ENCODE results near the gene TTF2.
"Not testable (repeated sequence)": the region's sequence is repeated elsewhere in the genome, so short reads cannot be mapped to it uniquely, and the experiment has no call there.

The TTF2 gene

DNA sequence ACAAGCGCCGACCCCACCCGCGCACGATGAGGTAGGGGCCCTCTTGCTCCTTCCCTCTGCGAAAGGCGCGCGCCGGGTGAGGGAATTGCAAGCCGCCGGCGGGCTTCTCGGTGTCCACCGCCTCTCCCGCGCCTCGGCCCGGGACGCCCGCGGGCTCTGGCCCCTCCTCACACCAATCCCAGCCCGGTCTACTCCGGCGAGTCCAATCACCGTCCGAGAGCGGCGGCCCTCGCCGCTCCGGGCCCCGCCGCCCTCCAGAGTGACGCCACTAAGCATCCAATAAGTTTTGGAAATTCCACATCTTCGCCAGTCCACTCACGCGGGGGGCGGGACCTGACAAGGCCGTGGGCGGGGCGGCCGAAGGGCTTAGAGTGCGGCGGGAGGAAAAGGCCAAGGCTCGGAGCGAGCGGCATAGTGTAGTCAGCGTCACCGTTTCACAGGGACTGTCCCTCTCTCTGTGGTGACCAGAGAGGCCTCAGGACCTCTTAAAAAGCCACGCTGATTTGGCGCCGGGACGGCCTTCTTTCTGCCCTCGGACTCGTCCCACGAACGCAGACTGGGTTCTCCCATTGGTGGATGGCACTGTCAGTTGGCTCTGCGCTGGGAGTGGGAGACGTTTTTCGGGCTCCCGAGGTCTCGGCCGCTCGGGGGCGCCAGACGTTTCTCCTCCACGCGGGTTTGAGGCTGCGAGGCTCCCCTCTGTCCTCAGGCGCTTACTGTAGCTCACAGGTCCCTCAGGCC lies 61.6 kb downstream of the TTF2 start, which contains the start of gene TRIM45:
Gene TRIM45, minus strand, starts transcription at position 161 of the 741 bp plus-strand sequence. CDS start 548 bp downstream, outside the sequence.
- DNase-seq (ENCODE audit: low spot score): peak; percentile 88

GRCh38 chr1:117122330-117123025 lies 62.4 kb downstream of the TTF2 start:
- DNase-seq (ENCODE audit: low spot score): no peak

- DNase-seq (ENCODE audit: low spot score): no peak
Measured at GRCh38 chr1:117123274-117123673, 63.1 kb downstream of the TTF2 start.

DNA sequence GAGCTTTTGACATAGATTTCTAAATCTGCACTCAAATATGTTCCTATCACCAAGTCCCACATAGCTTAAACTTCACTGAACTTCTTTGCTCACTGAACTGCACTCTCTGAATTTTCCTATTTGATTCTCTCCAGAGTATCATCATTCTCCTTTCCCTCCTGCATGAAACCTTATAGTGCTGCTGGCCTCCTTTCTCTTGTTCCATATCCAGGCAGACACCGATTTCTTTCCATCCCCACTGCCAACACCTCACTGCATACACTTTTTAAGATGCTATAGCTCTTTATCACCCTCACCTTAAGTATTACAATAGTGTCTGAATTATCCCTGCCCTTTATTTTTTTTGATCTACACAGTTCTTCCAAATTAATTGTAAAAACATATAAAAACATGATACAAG lies 64.5 kb downstream of the TTF2 start:
- no peak for DNase-seq (ENCODE audit: low spot score)

DNA sequence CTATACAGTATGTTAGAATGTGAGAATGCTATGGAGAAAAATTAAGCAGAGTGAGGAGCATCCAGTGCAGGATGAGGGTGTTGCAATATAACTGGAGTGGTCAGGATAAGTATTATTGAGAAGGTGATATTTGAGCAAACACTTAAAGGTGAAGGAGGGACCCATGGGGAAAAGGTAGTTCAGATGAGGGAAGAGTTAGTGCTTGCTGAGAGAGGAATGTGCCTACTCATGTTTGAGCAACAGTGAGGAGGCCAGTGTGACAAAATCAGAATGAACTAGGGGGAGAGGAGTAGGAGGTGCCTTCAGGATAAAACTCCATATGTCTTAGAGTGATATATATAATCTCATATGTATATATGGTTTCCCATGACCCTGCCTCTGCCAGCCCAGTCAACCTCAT lies 67.7 kb downstream of the TTF2 start:
- DNase-seq (ENCODE audit: low spot score): peak; percentile 35

DNA sequence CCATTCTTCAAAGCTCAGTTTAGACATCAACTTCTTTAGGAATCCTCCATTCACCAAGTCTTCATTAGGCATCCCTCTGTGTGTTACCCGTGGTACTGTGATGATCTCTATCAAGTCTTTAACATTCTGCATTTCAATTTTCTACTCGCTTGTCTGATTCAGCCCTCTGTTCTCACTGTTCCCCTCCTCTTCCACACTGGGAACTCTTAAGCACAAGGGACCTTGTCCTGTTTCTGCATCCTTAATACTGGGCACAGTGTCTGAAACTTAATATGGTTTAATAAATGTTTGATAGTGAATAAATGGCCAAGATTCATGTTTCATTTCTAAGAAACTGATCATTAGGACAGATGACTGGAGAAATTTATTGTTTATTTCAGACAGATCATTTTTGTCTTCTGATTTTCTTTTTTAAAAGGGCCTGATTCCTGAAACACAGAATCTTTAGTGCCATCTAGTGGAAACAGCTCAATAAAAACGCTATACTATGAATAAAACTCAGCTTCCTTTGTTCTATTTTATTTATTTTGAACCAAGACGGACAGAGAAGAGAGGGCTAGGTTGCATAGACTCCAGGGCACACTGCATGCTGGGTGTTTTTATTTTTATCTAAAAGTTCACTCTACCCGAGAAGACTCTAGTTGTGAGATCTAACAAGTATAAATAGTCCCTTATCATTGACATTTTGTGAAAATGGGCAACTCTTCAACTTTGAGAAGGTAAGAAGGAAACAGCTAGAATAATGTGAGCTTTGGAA lies 68.4 kb downstream of the TTF2 start:
- peak; percentile 45 for DNase-seq (ENCODE audit: low spot score)

DNA sequence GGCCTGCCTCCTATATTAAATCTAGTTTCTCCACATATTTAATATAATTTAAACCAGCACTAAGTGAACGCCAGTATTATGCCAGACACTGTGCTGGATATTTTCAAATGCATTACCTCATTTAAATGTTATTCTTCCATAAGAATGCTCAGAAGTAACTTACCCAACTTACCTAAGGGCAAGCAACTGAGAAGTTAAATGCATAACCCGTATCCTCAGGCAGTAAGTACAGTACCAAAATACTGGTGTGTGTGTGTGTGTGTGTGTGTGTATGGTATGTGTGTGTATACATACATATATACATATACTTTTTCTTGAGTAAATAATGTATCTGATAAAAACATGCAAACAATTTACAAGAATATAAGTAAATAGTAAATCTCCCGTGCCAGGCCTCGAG lies 70.4 kb downstream of the TTF2 start:
- no peak for DNase-seq (ENCODE audit: low spot score)

GRCh38 chr1:117135329-117135728 lies 75.2 kb downstream of the TTF2 start:
- no peak for DNase-seq (ENCODE audit: low spot score)

DNA sequence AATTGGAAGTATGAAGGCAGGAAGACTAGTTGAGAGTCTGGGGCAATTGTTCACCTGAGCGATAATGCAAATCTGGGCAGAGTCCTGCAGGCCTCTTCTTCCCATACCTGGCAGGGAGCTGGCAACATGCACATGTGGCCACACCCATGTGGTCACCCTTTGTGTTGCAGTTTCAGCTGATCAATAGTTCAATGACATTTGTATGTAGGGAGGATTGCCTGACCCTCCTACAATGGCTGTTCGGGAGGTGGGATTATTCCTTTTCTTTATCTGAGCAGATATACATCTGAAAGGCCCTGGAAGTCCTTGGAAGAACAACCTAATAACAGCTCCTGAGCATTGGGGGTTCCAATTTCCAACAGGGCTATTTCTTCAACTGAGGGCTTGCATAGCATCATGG lies 76.6 kb downstream of the TTF2 start:
- DNase-seq (ENCODE audit: low spot score): no peak

DNA sequence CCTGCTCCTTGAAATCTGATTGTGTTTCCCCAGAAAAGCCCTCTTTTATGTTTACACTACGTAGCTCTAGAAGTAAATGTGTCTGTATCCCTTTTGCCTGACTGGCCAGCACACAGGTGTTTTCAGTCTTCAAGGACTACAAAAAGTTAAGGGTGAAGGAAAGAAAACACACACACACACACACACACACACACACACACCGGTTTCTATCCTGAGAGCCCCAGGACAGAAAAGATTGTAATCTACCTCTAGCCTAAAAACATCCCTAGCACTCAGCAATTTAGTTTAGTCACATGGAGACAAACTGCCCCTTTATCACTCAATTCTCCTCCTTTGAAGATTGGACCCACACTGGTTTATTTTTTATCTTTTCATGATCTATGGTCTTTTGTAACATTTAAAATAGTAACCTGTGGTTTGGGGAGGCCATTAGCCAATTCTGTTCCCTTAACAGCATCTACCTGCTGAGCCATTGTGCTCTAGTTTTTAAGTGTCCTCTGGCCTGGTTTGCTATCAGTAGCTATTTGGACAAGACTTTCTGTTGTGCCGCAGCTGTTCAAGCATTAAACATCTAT lies 77.2 kb downstream of the TTF2 start:
- no peak for DNase-seq (ENCODE audit: low spot score)

DNA sequence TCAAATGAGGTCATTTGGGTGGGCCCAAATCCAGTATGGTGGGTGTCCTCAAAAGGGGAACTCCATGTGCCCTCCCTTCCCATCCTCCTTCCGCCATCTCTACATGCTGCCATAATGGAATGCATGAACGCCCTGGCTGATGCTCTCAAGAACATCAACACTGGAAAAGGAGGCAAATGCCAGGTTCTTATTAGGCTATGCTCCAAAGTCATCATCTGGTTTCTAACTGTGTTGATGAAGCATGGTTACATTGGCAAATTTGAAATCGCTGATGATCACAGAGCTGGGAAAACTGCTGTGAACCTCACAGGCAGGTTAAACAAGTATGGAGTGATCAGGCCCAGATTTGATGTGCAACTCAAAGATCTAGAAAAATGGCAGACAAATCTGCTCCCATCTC lies 78.0 kb downstream of the TTF2 start:
- DNase-seq (ENCODE audit: low spot score): no peak

GRCh38 chr1:117138561-117138960 lies 78.4 kb downstream of the TTF2 start:
- no peak for DNase-seq (ENCODE audit: low spot score)

DNA sequence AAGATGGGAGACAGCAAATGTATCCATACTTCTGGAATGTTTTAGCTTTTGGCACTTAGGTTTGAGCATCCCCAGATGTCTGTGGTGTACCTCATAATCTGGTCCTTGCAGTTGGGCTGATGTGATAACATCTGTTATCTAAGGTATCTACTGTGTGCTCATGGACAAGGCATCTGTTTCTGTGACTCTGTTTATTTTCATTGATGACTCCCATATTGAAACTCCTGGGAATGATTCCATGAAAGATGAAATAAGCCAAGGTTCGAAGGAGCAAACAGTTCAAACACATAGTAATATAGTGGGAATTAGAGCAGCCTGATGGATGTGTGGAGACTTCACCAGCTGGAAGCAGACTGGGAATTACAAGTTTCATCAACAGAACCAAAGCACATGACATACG lies 82.1 kb downstream of the TTF2 start:
- DNase-seq (ENCODE audit: low spot score): no peak

GRCh38 chr1:117143172-117143571 lies 83.0 kb downstream of the TTF2 start:
- DNase-seq (ENCODE audit: low spot score): no peak

GRCh38 chr1:117143871-117144270 lies 83.7 kb downstream of the TTF2 start:
- DNase-seq (ENCODE audit: low spot score): no peak

DNA sequence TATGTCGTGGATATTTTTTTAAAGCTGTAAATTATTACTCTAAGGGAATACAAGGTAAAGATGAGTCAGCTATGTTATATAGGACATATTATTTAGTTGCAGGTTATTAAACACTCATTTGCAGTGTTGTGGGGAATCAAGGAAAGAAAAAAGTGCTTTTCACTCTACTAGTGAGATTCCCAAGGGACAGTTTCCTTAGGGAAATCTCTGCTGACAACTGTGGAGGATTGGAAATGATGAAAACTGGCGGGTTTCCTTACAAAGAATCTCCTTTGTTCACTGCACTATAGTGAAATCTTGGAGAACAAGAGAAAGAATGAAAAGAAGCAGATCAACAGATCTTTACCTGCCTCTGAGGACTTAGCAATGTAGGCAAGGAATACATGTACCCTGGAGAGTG lies 85.9 kb downstream of the TTF2 start:
- DNase-seq (ENCODE audit: low spot score): no peak

- DNase-seq (ENCODE audit: low spot score): no peak
Measured at GRCh38 chr1:117146575-117147340, 86.6 kb downstream of the TTF2 start.

GRCh38 chr1:117147341-117147831 lies 87.3 kb downstream of the TTF2 start:
- no peak for DNase-seq (ENCODE audit: low spot score)

- DNase-seq (ENCODE audit: low spot score): no peak
Measured at GRCh38 chr1:117147856-117148588, 87.9 kb downstream of the TTF2 start.

DNA sequence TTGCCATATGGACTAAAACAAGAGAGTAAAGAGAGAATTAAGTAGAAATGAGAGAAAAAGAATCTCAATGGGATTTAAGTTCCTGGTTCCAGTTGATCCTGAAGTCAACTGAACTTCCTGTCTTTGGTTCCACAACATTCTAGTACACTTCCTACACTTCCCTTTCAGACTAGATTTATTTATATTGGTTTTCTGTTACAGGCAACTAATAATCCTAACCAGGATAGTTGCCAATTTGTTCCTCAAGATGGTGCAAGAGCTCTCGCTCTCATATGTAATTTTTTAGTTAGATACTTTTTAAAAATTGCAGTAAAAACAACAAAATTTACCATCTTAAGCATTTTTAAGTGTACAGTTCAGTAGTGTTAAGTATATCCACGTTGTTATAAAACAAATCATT lies 90.2 kb downstream of the TTF2 start:
- DNase-seq (ENCODE audit: low spot score): no peak

DNA sequence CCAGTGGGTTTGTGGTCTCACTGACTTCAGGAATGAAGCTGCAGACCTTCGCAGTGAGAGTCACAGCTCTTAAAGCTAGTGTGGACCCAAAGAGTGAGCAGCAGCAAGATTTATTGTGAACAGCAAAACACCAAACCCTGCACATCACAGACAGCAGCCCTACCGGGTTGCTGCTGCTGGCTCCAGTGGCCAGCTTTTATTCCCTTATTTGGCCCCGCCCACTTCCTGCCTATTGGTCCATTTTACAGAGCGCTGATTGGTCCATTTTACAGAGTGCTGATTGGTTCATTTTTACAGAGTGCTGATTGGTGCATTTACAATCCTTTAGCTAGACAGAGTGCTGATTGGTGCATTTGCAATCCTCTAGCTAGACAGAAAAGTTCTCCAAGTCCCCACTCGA lies 91.2 kb downstream of the TTF2 start:
- not testable (repeated sequence) for DNase-seq (ENCODE audit: low spot score)

All from hematopoietic multipotent progenitor cell treated with erythropoietin and hydrocortisone succinate and interleukin-3 and kit ligand, for 15 days (in vitro differentiated cells).